ENCODE results near the gene GNB1L.

- TF ChIP-seq SNAI2 (CRISPR knock-in tag; IDR thresholded peaks at IDR 0.05) (no peak), TOX (CRISPR knock-in tag; IDR thresholded peaks at IDR 0.05; ENCODE audit: borderline replicate concordance) (no peak), ZNF565 (CRISPR knock-in tag; conservative IDR thresholded peaks at IDR 0.05; ENCODE audit: low read depth) (no peak)
Measured at GRCh38 chr22:19765477-19766239, 89.0 kb downstream of the GNB1L start.

All from SK-N-SH treated with all-trans-retinoic acid at 6 μM for 48 hours (cell line).